GM18507 (cell line): ENCODE results near the gene SRF.
"Not testable (repeated sequence)": the region's sequence is repeated elsewhere in the genome, so short reads cannot be mapped to it uniquely, and the experiment has no call there.

ENCODE experiments used
- DNase-seq: peaks from one replicate; pipeline ENCODE4 v3.0.0; 2011; ENCODE audit warnings: low read depth; ENCODE audit not compliant: insufficient read length; ENCODE audit errors: extremely low spot score
- FAIRE-seq: peaks from 2 replicates; lab custom pipeline; 2011; peaks lifted over from hg19 to GRCh38; lab: Jason Lieb, UNC

The SRF gene

GRCh38 chr6:43170931-43171706 is at the start of gene SRF:
Gene SRF, plus strand, starts transcription at chr6:43171269. Its CDS starts 388 bp downstream, at chr6:43171657.
- peak; percentile 97 for FAIRE-seq
- DNase-seq: peak; percentile 89

GRCh38 chr6:43122146-43122545 is 48.9 kb upstream of the SRF start:
- DNase-seq (no peak), FAIRE-seq (no peak)

GRCh38 chr6:43123461-43124314 is 47.4 kb upstream of the SRF start:
- FAIRE-seq (no peak), DNase-seq (no peak)

- FAIRE-seq (no peak), DNase-seq (no peak)
Measured at GRCh38 chr6:43124481-43124880, 46.6 kb upstream of the SRF start.

- FAIRE-seq: no peak
- no peak for DNase-seq
Measured at GRCh38 chr6:43125119-43125518, 46.0 kb upstream of the SRF start.

GRCh38 chr6:43125555-43125954 is 45.5 kb upstream of the SRF start:
- DNase-seq: no peak
- no peak for FAIRE-seq

- FAIRE-seq: no peak
- DNase-seq: no peak
Measured at GRCh38 chr6:43127180-43127579, 43.9 kb upstream of the SRF start.

- FAIRE-seq (no peak), DNase-seq (no peak)
Measured at GRCh38 chr6:43127877-43128276, 43.2 kb upstream of the SRF start.

- no peak for FAIRE-seq
- no peak for DNase-seq
Measured at GRCh38 chr6:43128926-43129325, 42.1 kb upstream of the SRF start.

GRCh38 chr6:43129434-43130194 is 41.5 kb upstream of the SRF start:
- FAIRE-seq (no peak), DNase-seq (no peak)

- no peak for FAIRE-seq
- no peak for DNase-seq
Measured at GRCh38 chr6:43130429-43130828, 40.6 kb upstream of the SRF start.

GRCh38 chr6:43131379-43131778 is 39.7 kb upstream of the SRF start:
- DNase-seq, FAIRE-seq: not testable (repeated sequence)

- FAIRE-seq (no peak), DNase-seq (no peak)
Measured at GRCh38 chr6:43138267-43138666, 32.8 kb upstream of the SRF start.

- not testable (repeated sequence) for DNase-seq, FAIRE-seq
Measured at GRCh38 chr6:43139973-43140372, 31.1 kb upstream of the SRF start.

GRCh38 chr6:43141644-43142043 is 29.4 kb upstream of the SRF start:
- DNase-seq (no peak), FAIRE-seq (no peak)

GRCh38 chr6:43142101-43142500 is 29.0 kb upstream of the SRF start:
- no peak for FAIRE-seq
- DNase-seq: no peak

GRCh38 chr6:43143235-43144128 is 27.6 kb upstream of the SRF start:
- FAIRE-seq (peak; percentile 75), DNase-seq (peak; percentile 79)

- FAIRE-seq (no peak), DNase-seq (no peak)
Measured at GRCh38 chr6:43144879-43145278, 26.2 kb upstream of the SRF start.

- no peak for DNase-seq
- FAIRE-seq: no peak
Measured at GRCh38 chr6:43146261-43146660, 24.8 kb upstream of the SRF start.
